SW480 (cell line): ENCODE results near the gene LAMB4.

Experiments used
- DNase-seq: peaks from one replicate; pipeline ENCODE4 v3.0.0-alpha.2; 2016; ENCODE audit warnings: low spot score

Gene LAMB4

GRCh38 chr7:108130261-108130660, at the start of gene LAMB4:
Gene LAMB4, minus strand, starts transcription at chr7:108130361. Its CDS starts 7,197 bp downstream, at chr7:108123164.
- no peak for DNase-seq

GRCh38 chr7:108178398-108178797, 48.2 kb upstream of the LAMB4 start:
- DNase-seq, result no peak

GRCh38 chr7:108171164-108171563, 41.0 kb upstream of the LAMB4 start:
- DNase-seq, result no peak

GRCh38 chr7:108170251-108170650, 40.1 kb upstream of the LAMB4 start:
- no peak for DNase-seq

GRCh38 chr7:108167460-108167859, 37.3 kb upstream of the LAMB4 start:
- DNase-seq, result no peak

GRCh38 chr7:108166687-108167086, 36.5 kb upstream of the LAMB4 start:
- DNase-seq, result no peak

- no peak for DNase-seq
Observed at GRCh38 chr7:108165723-108166122, 35.6 kb upstream of the LAMB4 start.

GRCh38 chr7:108164946-108165345, 34.8 kb upstream of the LAMB4 start:
- DNase-seq, result no peak

GRCh38 chr7:108164342-108164741, 34.2 kb upstream of the LAMB4 start:
- DNase-seq, result no peak

GRCh38 chr7:108158776-108159175, 28.6 kb upstream of the LAMB4 start:
- no peak for DNase-seq

- no peak for DNase-seq
Observed at GRCh38 chr7:108157606-108158335, 27.6 kb upstream of the LAMB4 start.

GRCh38 chr7:108156897-108157605, 26.9 kb upstream of the LAMB4 start:
- no peak for DNase-seq

GRCh38 chr7:108152198-108152597, 22.0 kb upstream of the LAMB4 start:
- DNase-seq, result no peak

GRCh38 chr7:108149908-108150307, 19.7 kb upstream of the LAMB4 start:
- DNase-seq, result no peak

GRCh38 chr7:108149119-108149518, 19.0 kb upstream of the LAMB4 start:
- DNase-seq, result no peak

- DNase-seq, result no peak
Observed at GRCh38 chr7:108147031-108147563, 16.9 kb upstream of the LAMB4 start.

- peak; percentile 65 for DNase-seq
Observed at GRCh38 chr7:108146070-108146842, 16.1 kb upstream of the LAMB4 start.

- no peak for DNase-seq
Observed at GRCh38 chr7:108145401-108145800, 15.2 kb upstream of the LAMB4 start.

GRCh38 chr7:108144931-108145330, 14.8 kb upstream of the LAMB4 start:
- no peak for DNase-seq

- DNase-seq, result no peak
Observed at GRCh38 chr7:108143658-108144420, 13.7 kb upstream of the LAMB4 start.

GRCh38 chr7:108142675-108143259, 12.6 kb upstream of the LAMB4 start:
- peak; percentile 8 for DNase-seq
